Middle frontal gyrus (tissue), 1 donor: ENCODE measurements around the gene NCKAP5L.
"Not testable (repeated sequence)": the region's sequence is repeated elsewhere in the genome, so short reads cannot be mapped to it uniquely, and the experiment has no call there.

Source experiments
- DNase-seq: peaks from one replicate; pipeline ENCODE4 v3.0.0-alpha.2; 2015; ENCODE audit warnings: low spot score; ENCODE audit errors: extremely low spot score

The NCKAP5L gene

GRCh38 chr12:49780914-49781313, 47.3 kb downstream of the NCKAP5L start:
- DNase-seq, result not testable (repeated sequence)

- no peak for DNase-seq
Observed at GRCh38 chr12:49779581-49779980, 48.6 kb downstream of the NCKAP5L start.

- DNase-seq, result no peak
Observed at GRCh38 chr12:49777800-49778748, 50.1 kb downstream of the NCKAP5L start.

GRCh38 chr12:49777341-49777740, 50.9 kb downstream of the NCKAP5L start:
- no peak for DNase-seq

GRCh38 chr12:49776858-49777257, 51.4 kb downstream of the NCKAP5L start:
- no peak for DNase-seq

GRCh38 chr12:49776413-49776812, 51.8 kb downstream of the NCKAP5L start:
- no peak for DNase-seq

- not testable (repeated sequence) for DNase-seq
Observed at GRCh38 chr12:49773102-49773501, 55.1 kb downstream of the NCKAP5L start.

- no peak for DNase-seq
Observed at GRCh38 chr12:49767333-49767732, 60.9 kb downstream of the NCKAP5L start.

- no peak for DNase-seq
Observed at GRCh38 chr12:49766115-49766455, 62.1 kb downstream of the NCKAP5L start.

- DNase-seq, result no peak
Observed at GRCh38 chr12:49764126-49764525, 64.1 kb downstream of the NCKAP5L start.

GRCh38 chr12:49763006-49763591, 65.1 kb downstream of the NCKAP5L start:
- DNase-seq, result no peak

- no peak for DNase-seq
Observed at GRCh38 chr12:49762468-49762847, 65.8 kb downstream of the NCKAP5L start.

GRCh38 chr12:49761677-49762467, 66.3 kb downstream of the NCKAP5L start:
- no peak for DNase-seq

- no peak for DNase-seq
Observed at GRCh38 chr12:49750996-49751393, 77.2 kb downstream of the NCKAP5L start.

- no peak for DNase-seq
Observed at GRCh38 chr12:49750027-49750995, 77.9 kb downstream of the NCKAP5L start.

GRCh38 chr12:49748800-49749199, 79.4 kb downstream of the NCKAP5L start:
- DNase-seq, result no peak

GRCh38 chr12:49748306-49748705, 79.9 kb downstream of the NCKAP5L start:
- no peak for DNase-seq

- DNase-seq, result no peak
Observed at GRCh38 chr12:49744363-49744885, 83.8 kb downstream of the NCKAP5L start.

GRCh38 chr12:49741882-49742620, 86.2 kb downstream of the NCKAP5L start:
- DNase-seq, result no peak
